ENCODE data around the gene ATP1A4.
A peak's percentile ranks its signal among the peaks of the same experiment; 100 is the strongest.

The ATP1A4 gene

DNA sequence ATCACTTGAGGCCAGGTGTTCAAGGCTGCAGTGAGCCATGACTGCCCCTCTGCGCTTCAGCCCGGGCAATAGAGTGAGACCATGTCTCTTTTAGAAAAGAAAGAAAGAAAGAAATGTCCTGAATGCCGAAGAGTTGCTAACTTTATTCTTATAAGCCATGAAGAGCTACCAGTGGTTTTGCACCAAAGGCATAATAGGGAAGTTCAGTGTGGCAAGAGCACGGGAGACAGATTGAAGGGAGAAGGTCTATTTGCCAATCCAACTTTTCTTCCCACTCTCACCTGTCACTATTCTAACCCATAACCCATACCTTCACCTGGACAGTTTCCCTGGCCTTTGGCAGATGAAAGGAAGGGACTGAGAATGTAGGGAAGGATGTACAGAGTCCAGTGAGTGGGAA, 49.4 kb downstream of the ATP1A4 start:
- no peak overlapping the region for H3K4me3 ChIP-seq (ENCODE audit: low read depth, low read length)
- no peaks in the 10 kb centered on the region for H3K36me3 ChIP-seq (ENCODE audit: control insufficient read depth, insufficient read depth, low read length)
- H3K9ac ChIP-seq (ENCODE audit: low read depth, low read length): no peak overlapping the region
- H3K27me3 ChIP-seq (ENCODE audit: control insufficient read depth, insufficient read depth, low read length): no peaks in the 10 kb centered on the region
- H3K4me1 ChIP-seq (ENCODE audit: control insufficient read depth, insufficient read depth, low read length): peaks cover 6% of the 10 kb centered on the region
- H3K9me3 ChIP-seq (ENCODE audit: control insufficient read depth, insufficient read depth, low read length): no peaks in the 10 kb centered on the region

DNA sequence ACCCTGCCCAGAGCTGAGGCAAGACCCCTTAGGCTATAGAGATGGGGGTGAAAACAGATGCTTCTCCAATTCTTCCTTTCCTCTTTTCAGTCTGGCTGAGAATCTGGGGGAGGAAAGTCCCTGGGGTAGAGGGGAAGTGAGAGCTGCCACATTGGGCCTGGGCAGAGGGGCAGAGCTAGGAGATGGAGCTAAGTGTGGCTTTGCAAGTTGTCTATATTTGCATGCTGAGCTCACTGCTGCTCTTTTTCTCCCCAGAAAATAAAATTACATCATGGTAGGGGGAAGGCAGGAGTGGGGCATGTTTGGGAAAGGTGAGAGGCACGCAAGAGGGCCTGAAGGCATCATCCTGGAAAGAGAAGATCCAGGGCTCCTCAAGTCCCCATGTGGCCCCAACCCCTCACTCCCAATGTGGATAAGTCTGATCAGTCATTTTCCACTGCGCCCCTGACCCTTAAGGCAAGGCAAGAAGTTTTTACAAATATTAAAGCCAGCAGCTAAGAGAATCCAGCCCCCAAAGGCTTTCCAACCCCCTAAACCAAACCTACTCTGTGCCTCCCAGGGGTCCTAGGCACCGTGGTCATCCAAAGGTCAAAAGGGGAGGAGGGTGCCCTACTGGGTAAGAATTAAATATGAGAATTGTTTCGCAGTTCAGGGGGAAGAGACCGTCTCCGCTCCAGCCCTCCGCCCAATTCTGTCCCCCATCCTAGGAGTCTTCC, 53.3 kb downstream of the ATP1A4 start:
- Histone ChIP-seq H3K27me3 (ENCODE audit: control insufficient read depth, insufficient read depth, low read length) (no peaks in the 10 kb centered on the region), H3K4me3 (ENCODE audit: low read depth, low read length) (peak overlapping the region; percentile 16), H3K4me1 (ENCODE audit: control insufficient read depth, insufficient read depth, low read length) (peaks cover 27% of the 10 kb centered on the region), H3K9ac (ENCODE audit: low read depth, low read length) (no peak overlapping the region), H3K9me3 (ENCODE audit: control insufficient read depth, insufficient read depth, low read length) (no peaks in the 10 kb centered on the region), H3K36me3 (ENCODE audit: control insufficient read depth, insufficient read depth, low read length) (no peaks in the 10 kb centered on the region)

DNA sequence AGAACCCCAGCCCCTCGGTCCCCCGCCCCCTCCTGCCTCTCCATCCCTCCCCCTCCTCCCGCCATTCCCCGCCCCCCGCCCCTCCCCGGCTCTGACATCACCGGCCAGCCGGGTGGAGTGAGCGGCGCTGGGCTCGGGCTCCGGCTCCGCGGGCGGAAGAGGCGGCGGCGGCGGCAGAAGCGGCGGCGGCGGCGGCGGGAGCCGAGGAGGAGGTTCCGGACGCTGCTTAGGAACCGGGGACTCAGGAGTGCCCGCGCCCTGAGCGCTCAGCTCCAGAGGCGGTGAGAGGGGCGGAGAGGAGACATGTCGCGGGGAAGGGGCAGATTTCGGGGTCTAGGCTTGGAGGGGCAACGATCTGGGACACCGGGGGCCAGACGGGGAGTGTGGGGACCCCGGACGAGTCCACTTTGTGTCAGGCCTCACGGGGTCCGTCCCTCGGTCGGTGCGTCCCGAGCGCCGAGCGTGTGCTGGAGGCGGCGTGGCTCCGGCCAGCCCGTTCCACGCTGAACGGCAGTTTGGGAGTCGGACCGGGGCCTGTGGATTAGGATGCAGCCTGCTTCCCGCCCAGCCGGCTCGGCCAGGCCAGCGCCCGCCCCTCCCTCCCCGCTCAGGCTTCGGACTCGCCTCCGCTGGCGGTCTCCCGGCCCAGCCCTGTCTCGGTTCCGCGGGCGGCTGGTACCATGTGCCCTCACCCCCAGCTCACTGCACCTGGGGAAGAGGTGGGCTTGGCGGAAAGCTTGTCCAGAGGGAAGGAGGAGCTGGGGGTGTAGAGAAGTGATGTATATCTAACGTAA, 54.0 kb downstream of the ATP1A4 start, which contains the start of gene PEA15:
PEA15 (plus strand) TSS at position 143 of the 794 bp plus-strand sequence. CDS start 6,161 bp downstream, outside the sequence.
- H3K9me3 ChIP-seq (ENCODE audit: control insufficient read depth, insufficient read depth, low read length): no peaks in the 10 kb centered on the region
- H3K36me3 ChIP-seq (ENCODE audit: control insufficient read depth, insufficient read depth, low read length): no peaks in the 10 kb centered on the region
- H3K4me1 ChIP-seq (ENCODE audit: control insufficient read depth, insufficient read depth, low read length): peaks cover 34% of the 10 kb centered on the region
- H3K9ac ChIP-seq (ENCODE audit: low read depth, low read length): peak within 1 kb of the TSS; percentile 80
- no peaks in the 10 kb centered on the region for H3K27me3 ChIP-seq (ENCODE audit: control insufficient read depth, insufficient read depth, low read length)
- peak within 1 kb of the TSS; percentile 86 for H3K4me3 ChIP-seq (ENCODE audit: low read depth, low read length)

DNA sequence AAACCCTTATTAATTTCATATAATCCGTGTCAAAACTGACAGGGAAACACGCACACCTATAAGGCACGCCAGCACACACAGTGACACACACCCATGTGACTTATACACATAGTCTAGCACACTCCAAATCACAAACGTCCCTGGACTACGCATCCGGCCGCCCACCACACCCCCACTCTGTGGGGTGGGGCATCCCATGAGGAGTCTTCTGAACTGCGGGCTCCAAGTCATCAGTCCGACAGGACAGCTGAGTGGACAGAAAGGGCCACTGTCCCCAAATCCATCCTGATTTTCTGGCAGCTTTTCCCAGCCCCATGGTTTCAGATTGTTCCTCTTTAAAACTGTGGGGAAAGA, 54.6 kb downstream of the ATP1A4 start:
- peaks cover 39% of the 10 kb centered on the region for H3K4me1 ChIP-seq (ENCODE audit: control insufficient read depth, insufficient read depth, low read length)
- no peaks in the 10 kb centered on the region for H3K36me3 ChIP-seq (ENCODE audit: control insufficient read depth, insufficient read depth, low read length)
- no peaks in the 10 kb centered on the region for H3K9me3 ChIP-seq (ENCODE audit: control insufficient read depth, insufficient read depth, low read length)
- peak overlapping the region; percentile 86 for H3K4me3 ChIP-seq (ENCODE audit: low read depth, low read length)
- H3K27me3 ChIP-seq (ENCODE audit: control insufficient read depth, insufficient read depth, low read length): no peaks in the 10 kb centered on the region
- H3K9ac ChIP-seq (ENCODE audit: low read depth, low read length): peak overlapping the region; percentile 80

DNA sequence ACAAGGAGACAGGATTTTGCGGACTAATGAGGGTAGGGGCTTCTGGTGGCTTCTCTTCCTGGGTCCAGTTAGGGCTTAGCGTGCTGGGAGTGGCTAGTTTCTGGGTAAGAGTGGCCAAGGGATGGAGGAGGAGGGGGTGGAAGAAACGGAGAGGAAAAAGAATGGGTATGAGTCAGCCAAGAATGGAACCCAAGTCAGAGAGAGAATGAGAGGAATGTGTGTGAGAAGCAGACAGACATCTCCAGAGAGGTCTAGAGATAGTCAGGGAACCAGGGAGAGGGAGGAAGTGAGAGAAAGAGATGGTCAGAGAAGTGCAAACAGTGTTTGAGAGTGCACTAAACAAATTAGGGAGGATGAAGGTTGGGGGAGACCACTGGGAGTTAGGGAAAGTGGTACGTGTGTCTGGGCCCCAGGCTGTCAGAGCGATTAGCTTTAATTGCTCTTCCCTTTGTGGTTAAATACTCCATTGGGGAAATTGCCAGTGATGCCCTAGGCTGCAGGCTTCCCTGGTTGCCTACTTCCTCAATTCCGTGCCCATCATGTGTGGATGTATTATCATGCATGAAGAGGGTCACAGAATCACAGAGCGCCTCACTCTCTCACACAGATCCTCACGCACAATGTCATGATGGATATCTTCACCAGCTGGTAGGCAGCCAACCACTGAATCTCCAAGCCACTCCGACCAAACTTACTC, 55.2 kb downstream of the ATP1A4 start:
- Histone ChIP-seq H3K4me1 (ENCODE audit: control insufficient read depth, insufficient read depth, low read length) (peaks cover 41% of the 10 kb centered on the region), H3K36me3 (ENCODE audit: control insufficient read depth, insufficient read depth, low read length) (peaks cover 3% of the 10 kb centered on the region), H3K9ac (ENCODE audit: low read depth, low read length) (no peak overlapping the region), H3K27me3 (ENCODE audit: control insufficient read depth, insufficient read depth, low read length) (no peaks in the 10 kb centered on the region), H3K9me3 (ENCODE audit: control insufficient read depth, insufficient read depth, low read length) (no peaks in the 10 kb centered on the region), H3K4me3 (ENCODE audit: low read depth, low read length) (peak overlapping the region; percentile 86)

DNA sequence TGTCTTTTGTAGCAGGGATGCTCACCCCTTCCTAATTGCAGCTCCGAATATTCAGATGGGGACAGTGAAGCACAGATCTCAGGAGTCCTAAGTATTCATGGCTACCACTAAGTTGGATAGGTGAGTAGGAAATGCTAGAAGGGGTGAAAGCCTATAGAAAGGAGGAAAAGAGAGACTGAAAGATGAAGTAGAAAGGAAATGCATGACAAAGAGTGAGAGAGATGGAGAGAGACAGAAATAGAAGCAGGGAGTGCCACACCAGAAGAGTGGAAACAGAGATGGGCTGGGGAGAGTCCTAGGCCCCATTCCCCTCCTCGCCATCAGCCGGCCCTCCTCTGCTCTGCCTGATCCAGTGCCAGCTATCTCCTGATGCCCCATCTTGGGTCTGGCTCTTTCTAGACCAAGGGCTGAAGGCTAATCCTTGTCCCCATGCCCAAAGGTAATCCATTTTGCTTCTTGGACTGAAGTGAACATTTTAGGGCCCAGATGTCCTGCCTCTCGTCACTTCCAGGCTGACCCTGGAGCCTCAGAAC, 55.8 kb downstream of the ATP1A4 start:
- Histone ChIP-seq H3K36me3 (ENCODE audit: control insufficient read depth, insufficient read depth, low read length) (peaks cover 5% of the 10 kb centered on the region), H3K27me3 (ENCODE audit: control insufficient read depth, insufficient read depth, low read length) (no peaks in the 10 kb centered on the region), H3K9me3 (ENCODE audit: control insufficient read depth, insufficient read depth, low read length) (no peaks in the 10 kb centered on the region), H3K4me1 (ENCODE audit: control insufficient read depth, insufficient read depth, low read length) (peaks cover 41% of the 10 kb centered on the region), H3K4me3 (ENCODE audit: low read depth, low read length) (peak overlapping the region; percentile 12), H3K9ac (ENCODE audit: low read depth, low read length) (no peak overlapping the region)

DNA sequence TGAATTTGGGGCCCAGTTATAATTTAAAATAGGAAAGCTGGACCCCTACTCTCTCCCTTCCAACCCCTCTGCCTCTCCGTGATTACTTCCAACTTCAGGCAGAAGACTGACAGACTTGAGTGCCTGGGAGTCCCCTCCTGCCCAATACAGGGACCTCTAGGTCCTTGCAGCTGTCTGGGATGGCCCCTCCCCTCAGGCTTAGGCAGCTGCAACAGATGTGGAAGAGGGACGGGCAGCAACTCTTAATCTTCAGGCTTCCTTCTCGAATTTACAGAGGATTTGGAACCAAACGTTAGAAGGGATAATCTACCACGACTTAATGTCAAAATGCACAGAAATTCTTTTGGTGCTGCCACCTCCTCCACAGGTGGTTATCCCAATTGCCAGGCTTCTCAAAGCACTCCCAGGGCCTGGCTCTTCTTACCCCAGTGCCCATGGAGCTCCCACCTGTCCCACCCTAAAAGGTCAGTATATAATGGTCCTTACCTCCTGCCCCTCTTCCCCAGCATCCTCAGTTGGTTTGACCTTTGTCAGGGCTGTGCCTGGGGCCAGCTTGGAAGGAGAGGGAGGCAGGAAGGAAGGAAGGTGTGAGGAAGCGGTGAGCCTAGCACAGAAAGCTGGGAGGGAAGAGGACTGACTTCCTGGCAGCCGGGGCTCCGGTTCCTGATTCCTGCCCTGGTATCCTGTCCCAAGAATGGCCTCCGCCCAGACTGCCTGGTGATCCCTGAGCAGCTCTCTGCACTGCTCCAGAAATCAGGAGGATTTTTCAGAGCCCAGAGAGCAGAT, 56.6 kb downstream of the ATP1A4 start:
- peaks cover 13% of the 10 kb centered on the region for H3K36me3 ChIP-seq (ENCODE audit: control insufficient read depth, insufficient read depth, low read length)
- peaks cover 41% of the 10 kb centered on the region for H3K4me1 ChIP-seq (ENCODE audit: control insufficient read depth, insufficient read depth, low read length)
- H3K4me3 ChIP-seq (ENCODE audit: low read depth, low read length): no peak overlapping the region
- H3K9me3 ChIP-seq (ENCODE audit: control insufficient read depth, insufficient read depth, low read length): no peaks in the 10 kb centered on the region
- no peaks in the 10 kb centered on the region for H3K27me3 ChIP-seq (ENCODE audit: control insufficient read depth, insufficient read depth, low read length)
- H3K9ac ChIP-seq (ENCODE audit: low read depth, low read length): no peak overlapping the region

DNA sequence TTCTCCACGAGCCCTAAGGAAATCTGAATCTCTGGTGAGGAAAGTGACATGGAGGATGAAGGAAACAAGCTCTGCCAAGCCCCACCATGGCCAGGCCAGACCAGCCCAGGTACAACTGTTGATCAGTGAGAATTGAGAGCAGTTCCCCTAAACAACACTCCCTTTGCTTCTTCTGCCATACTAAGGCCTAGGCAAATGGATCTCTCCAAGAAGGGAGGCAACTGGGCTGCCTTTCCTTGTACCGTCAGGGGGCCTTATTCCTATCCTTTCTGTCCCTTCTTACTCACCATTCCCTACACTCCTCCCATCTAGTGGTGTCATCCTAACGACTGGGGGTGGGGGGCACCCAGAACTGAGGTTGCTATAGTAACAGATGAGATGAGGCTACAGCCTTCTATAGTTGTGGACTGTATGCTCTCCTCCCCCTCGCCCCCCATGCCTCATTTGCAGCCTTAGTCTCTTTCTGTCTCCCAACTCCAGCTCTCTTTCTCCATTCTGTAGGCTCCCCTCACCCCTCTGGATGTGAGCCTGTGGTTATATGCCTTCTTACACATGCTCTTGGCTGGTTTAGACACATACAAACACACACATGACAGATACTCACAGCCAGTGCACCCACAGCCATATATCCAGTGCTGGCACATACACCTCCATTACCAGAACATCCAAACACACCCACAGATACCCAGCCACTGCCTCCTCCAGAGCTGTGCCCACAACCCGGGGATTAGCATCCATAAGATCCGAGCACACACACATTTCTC, 57.3 kb downstream of the ATP1A4 start:
- no peaks in the 10 kb centered on the region for H3K9me3 ChIP-seq (ENCODE audit: control insufficient read depth, insufficient read depth, low read length)
- no peak overlapping the region for H3K4me3 ChIP-seq (ENCODE audit: low read depth, low read length)
- no peak overlapping the region for H3K9ac ChIP-seq (ENCODE audit: low read depth, low read length)
- peaks cover 41% of the 10 kb centered on the region for H3K4me1 ChIP-seq (ENCODE audit: control insufficient read depth, insufficient read depth, low read length)
- peaks cover 18% of the 10 kb centered on the region for H3K36me3 ChIP-seq (ENCODE audit: control insufficient read depth, insufficient read depth, low read length)
- no peaks in the 10 kb centered on the region for H3K27me3 ChIP-seq (ENCODE audit: control insufficient read depth, insufficient read depth, low read length)

DNA sequence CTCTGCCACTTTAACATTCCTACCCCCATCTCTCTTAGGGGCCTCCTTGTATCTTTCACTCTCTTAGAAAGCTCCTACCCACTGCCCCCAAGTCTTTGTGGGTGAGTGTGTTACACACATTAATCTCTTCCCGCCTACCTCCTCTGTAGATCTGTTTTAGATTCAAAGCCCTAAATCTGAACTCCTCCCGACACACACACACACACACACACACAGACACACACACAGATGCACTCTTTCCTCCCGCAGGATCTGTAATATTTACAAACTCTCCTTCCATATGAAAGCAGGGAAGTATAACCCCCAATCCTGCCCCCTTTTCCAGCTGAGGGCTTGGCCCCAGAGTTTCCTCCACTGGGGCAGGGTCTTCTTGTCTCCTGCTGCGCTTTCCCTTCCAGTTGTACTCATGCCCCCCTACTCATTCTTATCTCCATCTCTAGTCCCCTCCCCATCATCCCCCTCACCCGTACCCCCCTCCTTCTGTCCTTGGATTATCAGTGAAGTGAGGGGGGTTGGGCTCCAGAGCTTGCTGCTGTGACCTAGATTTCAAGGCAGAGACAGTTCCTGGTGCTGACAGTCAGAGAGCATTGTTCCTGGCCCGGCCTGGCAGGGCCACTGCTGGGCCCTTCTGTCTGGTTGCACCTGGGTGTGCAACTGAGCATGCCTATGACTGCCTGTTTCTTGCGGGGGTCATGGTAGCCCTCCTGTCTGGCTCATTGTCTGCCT, 58.1 kb downstream of the ATP1A4 start:
- Histone ChIP-seq H3K9me3 (ENCODE audit: control insufficient read depth, insufficient read depth, low read length) (no peaks in the 10 kb centered on the region), H3K36me3 (ENCODE audit: control insufficient read depth, insufficient read depth, low read length) (peaks cover 22% of the 10 kb centered on the region), H3K4me3 (ENCODE audit: low read depth, low read length) (peak overlapping the region; percentile 8), H3K9ac (ENCODE audit: low read depth, low read length) (no peak overlapping the region), H3K27me3 (ENCODE audit: control insufficient read depth, insufficient read depth, low read length) (no peaks in the 10 kb centered on the region), H3K4me1 (ENCODE audit: control insufficient read depth, insufficient read depth, low read length) (peaks cover 39% of the 10 kb centered on the region)

DNA sequence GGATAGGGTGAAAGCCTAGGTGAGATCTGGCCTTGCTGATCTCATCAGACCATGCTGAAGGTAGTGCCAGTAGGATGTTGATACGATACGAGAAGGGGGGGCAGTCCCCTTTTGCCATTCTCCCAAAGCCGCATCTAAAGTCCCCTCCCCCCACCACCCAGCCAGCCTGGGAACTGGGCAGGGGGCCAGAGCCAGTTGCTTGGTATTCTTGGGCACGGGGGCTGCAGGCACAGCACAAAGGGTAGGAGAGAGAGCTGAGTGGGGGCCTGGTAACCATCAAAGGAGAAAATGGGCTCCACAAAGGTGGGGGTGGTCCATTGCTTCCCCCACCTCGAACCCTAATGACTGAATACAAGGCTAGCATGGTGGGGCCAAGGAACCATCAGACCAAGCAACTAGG, 59.2 kb downstream of the ATP1A4 start:
- H3K4me1 ChIP-seq (ENCODE audit: control insufficient read depth, insufficient read depth, low read length): peaks cover 35% of the 10 kb centered on the region
- H3K27me3 ChIP-seq (ENCODE audit: control insufficient read depth, insufficient read depth, low read length): no peaks in the 10 kb centered on the region
- H3K36me3 ChIP-seq (ENCODE audit: control insufficient read depth, insufficient read depth, low read length): peaks cover 28% of the 10 kb centered on the region
- H3K9ac ChIP-seq (ENCODE audit: low read depth, low read length): no peak overlapping the region
- H3K9me3 ChIP-seq (ENCODE audit: control insufficient read depth, insufficient read depth, low read length): no peaks in the 10 kb centered on the region
- H3K4me3 ChIP-seq (ENCODE audit: low read depth, low read length): no peak overlapping the region
